HG03575 (cell line): ENCODE results near the gene SATB1.

ENCODE experiments used
- ATAC-seq: cut with Tn5 transposase; IDR thresholded peaks from one replicate; pipeline ENCODE4 v1.9.1; 2021; ENCODE audit not compliant: unreplicated experiment, insufficient number of reproducible peaks, low FRiP score; ENCODE audit errors: extremely low read depth

The SATB1 gene

DNA sequence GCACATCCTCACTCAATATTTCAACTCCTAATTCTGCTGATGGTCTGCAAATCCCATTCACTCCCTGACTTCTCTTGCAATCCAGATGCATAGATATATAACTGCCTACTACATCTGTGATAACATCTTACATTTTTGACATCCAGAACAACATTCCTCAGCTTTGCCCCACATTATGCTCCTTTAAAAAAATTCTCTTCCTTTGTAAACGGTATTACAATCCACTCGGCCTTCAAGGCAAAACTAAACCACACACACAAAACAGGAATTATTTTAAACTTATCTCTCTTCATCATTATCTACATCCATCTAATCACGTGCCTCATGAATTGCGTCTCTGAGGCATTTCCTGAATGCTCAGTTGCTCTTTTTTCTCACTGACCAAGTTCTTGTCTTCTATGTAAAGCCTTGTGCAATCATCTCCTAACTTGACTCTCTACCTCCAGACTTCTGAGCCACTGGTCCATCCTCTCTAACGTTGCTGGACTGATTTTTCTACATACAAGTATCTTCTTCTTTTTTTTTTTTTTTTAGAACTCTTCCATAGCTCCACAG lies 117.0 kb downstream of the SATB1 start:
- no peak for ATAC-seq

DNA sequence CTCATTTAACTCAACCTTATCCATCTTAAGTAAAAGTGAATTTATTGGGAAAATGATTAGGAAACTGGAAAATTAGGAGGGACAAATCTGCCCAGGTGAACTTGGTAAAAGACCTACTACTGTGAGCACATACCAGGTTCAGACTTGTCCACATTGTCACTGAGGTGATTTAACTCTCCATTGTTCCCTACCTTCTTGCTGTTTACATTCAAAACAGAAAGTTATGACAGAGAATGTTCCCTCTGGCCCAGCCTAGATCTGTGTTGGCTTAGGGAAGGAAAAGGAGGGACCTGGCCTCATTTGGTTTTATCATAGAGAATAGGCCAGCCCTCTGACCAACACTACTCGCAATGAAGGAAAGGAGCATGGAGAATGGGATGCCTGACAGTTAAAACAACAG lies 117.6 kb downstream of the SATB1 start:
- ATAC-seq = no peak

DNA sequence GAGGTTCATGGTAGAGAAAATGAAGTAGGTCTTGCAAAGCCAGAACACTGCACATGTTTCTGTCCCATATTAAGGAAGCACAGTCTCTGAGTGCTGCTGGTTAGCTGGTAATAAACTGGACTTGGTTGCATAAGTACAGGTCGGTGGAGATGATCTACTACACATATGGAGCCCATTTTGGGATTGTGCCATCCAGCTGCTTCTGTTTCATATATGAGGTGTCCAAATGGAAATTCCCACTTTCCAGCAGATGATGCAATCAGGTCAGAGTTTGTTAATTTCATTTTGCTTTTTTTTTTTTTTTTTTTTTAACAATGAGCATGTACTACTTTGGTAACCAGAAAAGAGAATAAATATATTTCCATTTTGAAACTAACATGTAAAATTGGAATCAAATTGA lies 122.6 kb downstream of the SATB1 start:
- no peak for ATAC-seq

- ATAC-seq = no peak
These were observed 123.4 kb downstream of the SATB1 start for GRCh38 chr3:18301781-18302180.

DNA sequence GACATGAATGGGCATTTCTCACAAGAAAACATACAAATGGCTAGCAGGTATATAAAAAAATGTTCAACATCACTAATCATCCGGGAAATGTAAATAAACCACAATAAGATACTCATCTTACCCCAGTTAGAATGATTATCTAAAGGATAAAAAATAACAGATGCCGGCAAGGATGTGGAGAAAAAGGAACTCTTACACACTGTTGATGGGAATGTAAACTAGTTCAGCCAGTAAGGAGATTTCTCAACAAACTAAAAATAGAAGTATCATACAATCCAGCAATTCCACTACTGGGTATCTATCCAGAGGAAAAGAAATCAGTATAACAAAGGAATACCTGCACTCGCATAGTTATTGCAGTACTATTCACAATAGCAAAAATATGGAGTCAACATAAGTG lies 124.2 kb downstream of the SATB1 start:
- ATAC-seq = no peak

GRCh38 chr3:18297126-18297525 lies 128.0 kb downstream of the SATB1 start:
- no peak for ATAC-seq
